Superior temporal gyrus (tissue), 1 donor: ENCODE measurements around the gene C18orf63.
A peak's percentile ranks its signal among the peaks of the same experiment; 100 is the strongest.
"Not testable (repeated sequence)": the region's sequence is repeated elsewhere in the genome, so short reads cannot be mapped to it uniquely, and the experiment has no call there.

ENCODE experiments used
- DNase-seq: peaks from one replicate; pipeline ENCODE4 v3.0.0-alpha.2; 2016; ENCODE audit errors: extremely low spot score

C18orf63 gene

DNA sequence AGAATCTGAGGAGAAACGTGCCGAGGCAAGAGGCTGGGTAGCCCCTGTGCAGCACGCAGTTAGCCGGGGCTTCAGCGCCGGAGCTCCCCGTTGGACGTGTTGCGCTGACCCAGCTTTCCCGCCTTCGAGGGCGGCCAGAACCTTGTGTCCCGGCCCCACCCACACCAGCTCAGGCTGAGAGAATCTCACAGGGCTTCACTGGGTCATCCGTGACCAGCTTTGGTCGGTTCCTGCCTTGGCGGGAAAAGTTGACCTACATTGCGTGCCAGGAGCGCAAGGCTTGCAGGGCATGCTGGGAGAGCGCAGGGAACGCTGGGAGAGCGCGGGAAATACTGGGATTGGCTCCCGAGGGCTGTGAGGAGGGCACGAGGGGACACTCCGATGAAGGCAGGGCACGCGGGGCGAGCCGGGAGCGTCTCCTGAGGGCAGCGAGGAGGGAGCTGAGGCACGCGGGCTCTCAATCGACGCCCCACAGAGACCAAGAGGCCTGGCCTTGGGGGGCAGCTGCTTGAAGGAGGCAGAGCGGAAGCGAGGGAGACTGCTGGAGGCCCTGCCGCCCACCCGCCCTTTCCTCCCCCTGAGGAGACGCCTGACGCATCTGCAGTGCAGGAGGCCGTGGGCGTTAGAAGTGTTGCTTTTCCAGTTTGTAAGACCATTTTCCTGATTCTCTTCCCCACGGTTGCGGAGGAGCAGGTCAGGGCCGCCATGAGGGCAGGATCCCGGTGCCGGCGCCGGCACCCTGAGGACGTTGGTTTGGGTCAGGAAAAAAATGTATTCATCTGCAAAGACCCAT, at the start of gene C18orf63:
C18orf63 (plus strand) TSS at position 376 of the 793 bp plus-strand sequence. CDS start 2,027 bp downstream, outside the sequence.
- DNase-seq, result no peak

DNA sequence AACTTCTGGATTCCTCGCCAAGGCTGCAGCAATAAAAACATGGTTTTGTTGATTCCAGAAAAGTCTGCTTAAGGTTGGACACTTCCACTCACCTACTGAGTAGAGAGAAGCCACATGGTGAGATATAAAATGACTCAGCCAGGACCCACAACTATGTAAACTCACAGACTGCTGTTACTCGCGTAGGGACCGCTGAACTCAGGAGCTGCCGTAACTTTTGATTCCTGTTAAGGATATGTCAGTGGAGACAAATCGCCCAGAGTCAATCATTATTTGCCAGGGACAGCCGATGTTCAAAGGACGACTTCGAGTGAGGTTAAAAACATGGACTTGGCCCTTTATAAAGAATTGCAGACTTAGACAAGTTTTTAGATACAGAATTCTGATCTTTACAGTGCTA, 49.5 kb upstream of the C18orf63 start:
- no peak for DNase-seq

DNA sequence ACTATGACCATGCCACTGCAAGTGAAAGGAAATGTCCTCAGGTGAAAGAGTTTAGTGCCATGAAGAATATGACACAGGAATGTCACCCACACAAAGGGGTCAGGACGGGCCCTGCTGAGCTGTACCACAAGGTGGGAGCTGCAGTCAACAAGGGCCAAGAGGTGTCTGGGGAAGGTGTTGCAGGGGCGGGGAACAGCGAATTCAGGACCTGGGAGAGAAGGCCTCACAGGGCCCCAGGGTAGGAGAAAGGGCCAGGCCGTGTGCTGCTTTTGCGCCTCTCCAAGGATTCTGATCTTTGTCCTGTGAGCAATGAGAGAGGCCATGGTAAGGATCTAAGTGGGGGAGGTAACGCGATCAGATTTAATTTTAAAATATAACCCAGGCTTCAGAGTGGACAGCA, 47.5 kb upstream of the C18orf63 start:
- DNase-seq, result no peak

DNA sequence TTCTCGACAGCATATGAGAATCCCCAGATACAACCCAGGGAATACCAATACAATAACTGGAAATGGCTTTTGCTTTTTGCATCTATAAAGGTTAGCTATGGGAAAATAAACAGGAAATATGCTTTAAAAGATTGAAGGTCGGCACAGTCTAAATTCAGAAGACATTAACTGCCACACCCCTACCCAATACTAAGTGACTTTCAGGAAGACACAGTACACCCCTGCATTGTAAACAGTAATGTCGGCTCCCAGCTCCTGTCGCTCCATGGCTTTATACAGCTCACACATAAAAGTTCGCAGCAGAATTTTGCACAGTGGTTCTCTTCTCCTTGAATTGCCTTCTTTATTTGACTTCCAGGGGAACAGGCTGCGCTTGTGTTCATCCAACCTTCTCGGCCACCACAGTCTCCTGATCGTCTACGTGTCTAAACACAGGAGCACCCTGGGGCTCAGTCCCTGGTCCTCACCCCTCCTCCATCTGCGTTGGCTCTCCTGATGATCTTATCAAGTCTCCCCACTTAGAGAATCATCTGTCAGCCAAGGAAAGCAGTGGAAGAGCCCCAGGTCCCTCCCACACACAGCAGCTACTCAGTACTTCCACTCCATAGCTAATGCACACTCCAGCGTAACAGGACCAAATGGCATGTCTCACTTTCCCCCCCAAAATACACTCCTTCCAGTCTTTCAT, 46.6 kb upstream of the C18orf63 start:
- DNase-seq, result no peak

DNA sequence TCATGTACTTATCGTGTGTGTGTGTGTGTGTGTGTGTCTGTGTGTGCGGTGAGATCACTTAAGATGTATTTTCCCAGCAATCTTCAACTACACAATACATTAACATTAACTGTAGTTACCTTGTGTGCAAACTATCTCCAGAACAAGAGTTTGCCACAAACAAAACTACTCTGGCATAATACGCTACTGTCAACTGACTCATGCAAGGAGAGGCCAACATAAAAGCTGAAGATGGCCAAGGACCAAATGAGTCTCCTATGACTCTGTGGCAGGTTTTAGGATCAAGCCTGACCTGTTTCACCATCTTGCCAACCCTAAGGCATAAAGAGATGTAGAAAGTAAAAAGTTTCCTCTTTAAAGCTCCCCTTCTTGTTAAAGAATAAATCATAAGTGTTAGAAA, 44.0 kb upstream of the C18orf63 start:
- no peak for DNase-seq

DNA sequence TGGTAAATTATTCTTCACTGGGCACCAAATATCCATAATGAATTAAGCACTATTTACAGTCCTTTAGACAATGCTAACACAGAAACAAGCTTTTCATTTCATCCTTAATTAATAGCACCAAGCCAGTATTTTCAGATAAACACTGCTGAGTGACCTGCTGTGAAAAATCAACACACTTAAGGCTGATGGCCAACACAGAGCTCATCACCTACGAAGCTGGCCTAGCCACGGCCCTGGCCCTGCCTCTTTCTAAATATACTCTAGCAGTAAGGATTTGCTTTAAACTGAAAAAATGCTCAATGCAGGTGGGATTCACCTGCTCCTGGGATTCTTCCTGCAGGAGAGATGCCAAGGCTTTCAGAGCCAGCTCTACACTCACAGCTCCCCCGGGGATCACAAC, 42.2 kb upstream of the C18orf63 start:
- no peak for DNase-seq

DNA sequence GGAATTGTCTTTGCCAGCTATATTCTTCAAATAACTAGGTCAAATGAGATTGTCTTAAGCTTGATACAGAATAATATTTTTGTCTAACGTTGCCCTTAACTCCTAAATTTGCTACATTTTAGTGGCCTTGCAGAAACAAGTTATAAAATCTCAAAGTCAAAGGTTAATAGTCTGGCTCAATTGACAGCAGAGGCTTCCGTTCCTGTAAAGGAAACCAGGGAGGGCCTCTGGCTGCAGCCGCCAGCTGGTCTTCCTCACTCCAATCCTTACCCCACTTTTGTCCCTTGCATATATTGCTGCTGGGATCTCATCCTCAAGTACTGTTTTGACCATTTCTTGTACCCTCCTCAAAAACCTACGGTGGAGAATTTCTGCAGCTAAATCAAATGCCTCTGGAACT, 40.9 kb upstream of the C18orf63 start:
- no peak for DNase-seq

DNA sequence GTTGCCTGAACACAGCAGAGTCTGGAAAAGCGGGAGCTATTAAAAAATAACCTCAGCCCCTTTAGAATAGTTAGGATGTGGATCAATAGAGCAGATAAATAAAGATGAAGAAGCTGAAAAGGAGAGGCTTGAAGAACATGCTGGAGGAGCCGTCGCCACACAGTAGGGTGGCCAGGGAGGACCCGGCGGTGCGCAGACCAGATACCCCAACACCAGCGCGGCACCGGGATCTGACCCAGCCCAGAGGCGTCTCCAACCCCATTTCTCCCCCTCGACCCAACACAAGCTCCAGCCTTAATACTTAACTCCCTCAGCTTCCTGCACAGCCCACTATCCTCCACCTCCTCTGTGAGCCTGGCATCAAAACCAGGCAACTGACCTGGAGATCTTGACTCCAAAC, 39.9 kb upstream of the C18orf63 start:
- DNase-seq, result no peak

DNA sequence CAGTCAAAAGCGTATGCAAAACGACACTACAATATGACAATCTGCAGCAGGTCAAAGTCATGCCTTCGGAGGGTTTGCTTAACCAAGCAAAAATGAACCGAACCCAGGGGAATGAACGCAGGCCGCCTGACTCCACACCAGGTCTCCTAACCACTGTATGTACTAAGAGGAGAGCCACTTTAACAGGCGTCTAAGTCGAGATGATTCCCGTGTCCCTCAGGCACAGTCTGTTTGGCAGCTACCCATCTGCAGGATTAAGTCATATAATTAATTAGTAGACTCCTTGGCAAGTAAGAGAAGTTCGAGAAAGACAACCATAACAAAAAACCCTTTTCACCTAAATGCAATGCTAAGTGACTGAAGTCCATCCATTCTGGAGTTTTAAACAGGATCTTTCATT, 39.0 kb upstream of the C18orf63 start:
- DNase-seq, result no peak

DNA sequence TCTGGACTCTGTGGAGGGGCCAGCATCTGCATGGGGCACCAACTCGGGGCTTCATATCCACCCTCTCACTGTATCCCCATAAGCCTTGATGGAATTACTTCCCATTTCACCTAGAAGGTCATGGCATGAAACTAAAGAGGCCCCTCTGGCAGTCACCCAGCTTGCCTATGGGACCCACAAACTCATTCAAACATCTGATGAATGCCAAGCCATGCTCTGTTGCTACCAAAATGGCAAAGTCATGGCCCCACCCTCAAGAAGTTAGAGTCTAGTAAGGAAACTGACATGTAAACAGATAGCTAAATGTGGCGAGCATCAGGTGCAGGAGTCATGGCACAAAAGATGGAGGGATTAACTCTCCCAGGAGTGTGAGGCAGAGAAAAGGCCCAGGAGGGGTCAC, 38.3 kb upstream of the C18orf63 start:
- DNase-seq, result no peak

DNA sequence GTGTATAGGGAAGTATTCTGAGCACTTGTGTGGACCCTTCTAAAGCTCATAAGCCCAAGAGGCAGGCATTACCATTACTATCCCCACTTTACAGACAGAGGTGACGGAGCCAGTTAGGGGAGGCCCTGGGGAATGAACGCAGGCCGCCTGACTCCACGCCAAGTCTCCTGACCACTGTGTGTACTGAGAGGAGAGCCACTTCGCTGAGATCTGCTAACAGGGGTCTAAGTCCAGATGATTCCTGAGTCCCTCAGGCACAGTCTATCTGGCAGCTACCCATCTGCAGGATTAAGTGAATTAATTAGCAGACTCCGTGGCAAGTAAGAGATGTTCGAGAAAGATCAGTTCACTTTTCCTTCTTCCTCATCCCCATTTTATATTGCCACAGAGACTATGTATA, 37.6 kb upstream of the C18orf63 start:
- DNase-seq, result no peak

DNA sequence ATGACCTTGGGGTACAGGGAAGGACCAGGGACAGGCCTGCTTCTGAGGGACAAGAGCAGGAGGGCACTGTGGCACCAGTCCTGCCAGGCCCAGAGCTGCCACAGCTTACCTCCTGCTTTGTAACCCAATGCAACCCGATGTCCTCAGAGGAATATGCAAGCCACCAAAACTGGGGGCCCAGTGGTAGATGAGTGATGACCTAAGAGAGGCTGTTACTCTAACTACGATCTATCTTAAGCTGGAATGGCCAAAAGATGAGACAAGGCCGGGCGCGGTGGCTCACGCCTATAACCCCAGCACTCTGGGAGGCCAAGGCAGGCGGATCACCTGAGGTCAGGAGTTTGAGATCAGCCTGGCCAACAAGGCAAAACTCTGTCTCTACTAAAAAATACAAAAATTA, 36.7 kb upstream of the C18orf63 start:
- DNase-seq, result no peak

DNA sequence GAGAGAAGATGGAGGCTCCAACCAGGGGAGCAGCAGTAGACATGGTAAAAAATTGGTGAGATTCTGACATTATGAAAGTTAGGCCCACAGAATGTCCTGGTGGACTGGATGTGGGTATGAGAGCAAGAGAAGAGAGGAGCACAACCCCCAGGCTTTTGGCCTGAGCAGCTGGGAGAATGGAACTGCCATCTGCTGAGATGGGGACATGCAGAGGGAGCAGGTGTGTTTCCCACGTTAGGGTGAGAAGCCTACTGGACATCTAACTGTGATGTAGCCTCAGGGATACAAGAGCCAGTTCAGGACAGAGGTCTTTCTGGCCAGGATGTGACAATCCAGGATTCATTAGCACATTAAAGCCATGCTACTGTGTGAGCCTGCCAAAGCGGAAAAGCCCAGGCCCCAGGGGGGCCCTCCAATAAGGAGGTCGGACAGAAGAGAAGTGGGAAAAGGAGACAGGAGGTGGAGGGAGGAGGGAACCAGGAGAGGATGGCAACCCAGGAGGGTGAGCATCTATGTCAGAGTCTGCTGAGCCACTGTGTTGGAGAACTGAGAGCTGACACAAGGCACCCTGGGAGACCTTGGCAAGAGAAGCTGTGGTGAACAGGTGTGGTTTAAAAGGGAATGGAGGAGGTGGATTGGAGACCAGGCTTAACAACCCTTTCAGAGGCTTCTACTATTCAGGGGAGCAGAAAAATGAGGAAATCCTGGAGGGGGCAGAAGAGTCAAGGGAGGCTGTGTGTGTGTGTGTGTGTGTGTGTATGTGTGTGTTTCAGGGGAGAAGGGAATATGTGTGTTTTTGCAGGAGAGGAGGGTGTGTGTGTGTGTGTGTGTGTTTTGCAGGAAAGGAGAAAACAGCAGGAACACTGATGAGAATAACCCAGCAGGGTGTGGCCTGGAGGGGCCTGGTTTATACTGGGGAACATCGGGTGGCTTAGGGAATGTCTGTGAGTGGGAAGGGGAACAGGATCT, 34.3 kb upstream of the C18orf63 start:
- no peak for DNase-seq

DNA sequence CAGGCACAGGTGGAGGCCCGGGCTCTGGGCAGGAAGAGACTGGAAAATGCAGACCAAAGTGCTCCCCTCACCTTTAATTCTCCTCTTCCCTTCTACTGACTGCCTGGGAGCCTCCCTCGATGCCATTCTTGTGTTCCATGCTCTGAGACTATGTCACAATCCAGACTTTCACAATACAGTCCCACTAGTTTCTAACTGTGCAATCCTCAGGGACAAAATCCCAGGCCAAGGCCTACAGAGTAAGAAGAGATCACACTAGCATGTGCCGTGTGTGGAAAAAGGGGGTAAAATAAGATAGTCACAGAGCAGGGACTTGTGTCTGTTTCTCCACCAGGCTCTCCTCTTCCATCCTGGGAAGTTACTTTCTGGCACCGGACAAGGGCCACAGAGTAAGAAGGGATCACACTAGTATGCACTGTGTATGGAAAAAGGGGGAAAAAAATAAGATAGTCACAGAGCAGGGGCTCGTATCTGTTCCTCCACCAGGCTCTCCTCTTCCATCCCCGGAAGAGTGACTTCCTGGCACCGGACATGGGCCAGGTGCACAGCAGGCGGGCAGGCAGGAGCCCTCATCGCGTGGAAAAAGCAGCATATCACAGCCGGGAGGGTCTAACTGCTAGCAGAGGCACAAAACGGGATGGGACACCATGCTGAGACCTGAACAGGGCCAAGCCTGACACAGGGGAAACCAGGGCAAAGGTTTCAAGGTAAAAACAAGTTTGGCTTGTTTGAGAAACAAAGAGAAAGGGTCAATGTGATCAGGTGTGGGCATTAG, 33.5 kb upstream of the C18orf63 start:
- no peak for DNase-seq

DNA sequence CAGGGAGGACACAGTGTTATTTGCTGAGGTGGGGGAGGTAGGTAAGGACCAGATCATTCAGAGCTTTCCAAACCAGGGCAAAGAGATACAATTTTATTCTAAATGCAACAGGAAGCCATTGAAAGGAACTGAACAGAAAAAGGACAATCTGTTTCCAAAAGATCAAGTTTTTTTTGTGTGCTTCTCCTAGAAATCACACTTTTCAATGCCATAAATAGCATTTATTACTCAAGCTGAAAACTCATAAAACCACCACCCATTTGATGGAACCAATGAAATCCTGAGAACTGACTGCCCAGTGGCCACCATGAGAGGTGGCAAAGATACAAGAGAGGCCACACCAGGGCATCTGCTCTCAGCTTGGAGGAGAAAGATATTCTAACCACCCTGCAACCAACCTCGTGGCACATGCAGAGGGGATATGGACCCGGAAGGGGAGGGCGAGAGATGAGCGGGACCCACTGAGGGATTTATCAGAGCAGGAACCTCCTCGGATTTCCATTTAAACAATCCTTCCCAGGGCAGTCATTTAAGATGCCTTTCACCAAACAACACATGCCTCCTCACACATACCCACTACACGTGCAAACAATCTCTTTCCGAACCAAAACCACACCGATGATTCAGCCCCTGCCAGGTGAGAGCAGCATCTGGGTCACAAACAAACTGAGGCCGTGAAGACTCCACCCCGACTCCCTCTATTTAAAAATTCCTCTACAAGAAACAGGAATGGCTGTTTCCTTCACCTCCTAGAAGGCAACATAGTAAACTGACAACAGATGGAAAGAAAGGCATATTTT, 32.7 kb upstream of the C18orf63 start:
- no peak for DNase-seq

DNA sequence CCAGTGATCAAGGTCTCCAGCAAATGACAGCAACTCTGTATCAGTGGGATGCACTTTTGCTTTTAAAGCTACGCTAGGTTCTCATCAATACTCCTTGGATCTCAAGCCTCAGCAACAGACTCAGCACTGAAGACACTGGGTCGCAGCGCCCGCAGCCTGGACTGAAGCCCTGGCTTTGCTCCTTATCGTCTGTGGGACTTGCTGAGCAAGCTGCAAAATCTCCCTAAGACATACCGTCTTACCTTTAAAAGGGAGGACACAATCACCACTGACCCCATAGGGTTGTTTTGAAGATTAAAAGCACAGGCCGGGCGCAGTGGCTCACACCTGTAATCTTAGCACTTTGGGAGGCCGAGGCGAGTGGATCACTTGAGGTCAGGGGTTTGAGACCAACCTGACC, 32.0 kb upstream of the C18orf63 start:
- DNase-seq, result no peak

DNA sequence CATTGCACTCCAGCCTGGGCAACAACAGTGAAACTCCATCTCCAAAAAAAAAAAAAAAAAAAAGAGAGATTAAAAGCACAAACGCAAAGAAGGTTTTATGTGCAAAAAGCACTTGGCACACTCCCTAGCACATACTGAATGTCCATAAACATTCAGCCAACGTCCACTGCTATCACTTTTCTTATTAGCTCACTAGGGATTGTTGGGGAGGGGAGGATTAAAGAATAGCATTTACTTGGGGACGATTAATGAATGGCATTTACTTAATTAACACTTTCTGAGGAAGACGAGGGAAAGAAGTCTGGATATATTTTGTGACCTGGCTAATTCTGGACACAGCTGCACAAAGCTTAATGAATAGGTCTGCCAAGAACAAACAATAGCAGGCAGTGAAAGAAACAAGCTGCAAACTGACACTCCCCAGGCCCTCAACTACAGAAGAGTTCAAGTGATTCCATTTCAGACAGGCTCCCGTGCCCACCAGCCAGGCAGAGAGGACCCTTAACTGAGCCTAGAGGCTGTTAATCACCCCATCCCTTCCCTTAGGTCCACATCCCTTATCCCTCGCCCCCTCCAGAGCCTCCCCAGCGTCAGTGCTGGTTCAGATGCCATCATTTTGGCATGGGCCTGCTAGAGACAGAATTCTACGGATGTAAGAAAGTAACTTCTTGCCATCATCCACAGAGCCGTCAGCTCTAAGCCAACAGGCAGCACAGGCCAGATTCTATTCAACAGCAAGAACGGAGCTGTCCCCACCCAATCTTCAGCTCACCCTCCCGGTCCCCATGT, 31.3 kb upstream of the C18orf63 start:
- peak; percentile 74 for DNase-seq

DNA sequence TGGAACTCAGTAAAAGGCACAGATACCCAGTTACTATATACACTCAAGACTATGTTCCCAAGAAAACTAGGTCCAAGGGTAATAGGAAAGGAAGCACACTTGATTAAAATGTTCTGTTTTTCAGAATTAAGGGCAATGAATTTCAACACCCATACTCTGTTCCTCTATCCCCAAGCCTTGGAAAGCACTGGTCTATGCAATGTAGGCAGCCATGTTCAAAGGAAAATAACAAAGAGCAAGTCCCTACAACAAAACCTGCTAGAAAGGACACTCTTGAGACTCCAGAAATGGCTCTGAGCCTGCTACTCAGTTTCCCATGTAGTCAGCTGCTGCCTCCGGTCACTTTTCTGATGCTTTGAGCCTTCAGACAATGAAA, 30.7 kb upstream of the C18orf63 start:
- DNase-seq, result peak; percentile 20

DNA sequence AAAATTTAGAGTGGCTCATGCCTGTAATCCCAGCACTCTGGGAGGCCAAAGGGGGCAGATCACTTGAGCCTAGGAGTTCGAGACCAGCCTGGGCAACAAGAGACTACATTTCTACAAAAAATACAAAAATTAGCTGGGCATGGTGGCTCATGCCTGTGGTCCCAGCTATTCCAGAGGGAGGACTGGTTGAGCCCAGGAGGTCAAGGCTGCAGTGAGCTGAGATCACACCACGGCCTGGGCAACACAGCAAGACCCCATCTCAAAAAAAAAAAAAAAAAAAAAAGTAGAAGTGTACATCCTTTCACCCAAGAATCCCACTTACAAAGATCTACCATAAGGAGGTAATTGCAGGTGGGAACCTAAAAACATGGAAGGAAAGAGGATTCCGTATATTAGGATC, 30.1 kb upstream of the C18orf63 start:
- not testable (repeated sequence) for DNase-seq
